ENCODE data around the gene DNM3.
A peak's percentile ranks its signal among the peaks of the same experiment; 100 is the strongest.

The DNM3 gene

DNA sequence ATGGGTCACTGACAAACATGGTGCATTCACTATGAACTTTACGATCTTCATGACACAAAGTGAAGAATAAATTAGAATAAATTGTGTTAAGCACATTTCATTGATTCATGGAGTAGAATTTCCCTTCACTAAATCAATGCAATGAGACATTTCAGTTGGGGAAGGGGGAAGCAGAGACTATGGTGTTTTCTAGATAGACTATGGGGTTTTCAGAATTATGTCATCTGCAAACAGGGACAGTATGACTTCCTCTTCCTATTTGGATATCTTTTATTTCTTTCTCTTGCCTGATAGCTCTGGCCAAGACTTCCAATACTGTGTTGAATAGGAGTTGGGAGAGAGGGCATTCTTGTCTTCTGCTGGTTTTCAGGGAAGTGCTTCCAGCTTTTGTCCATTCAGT lies 499.2 kb downstream of the DNM3 start:
- H3K27me3 ChIP-seq (replicated peaks; ENCODE audit: control insufficient read depth, insufficient read depth, low read length): no peaks in the 10 kb centered on the region
- no peak overlapping the region for H3K4me3 ChIP-seq (replicated peaks; ENCODE audit: low read depth, low read length)
- DNase-seq (ENCODE audit: extremely low read depth, insufficient read length): no peak
- TF ChIP-seq CTCF (IDR thresholded peaks at IDR 0.05; ENCODE audit: insufficient read depth, low read length, poor library complexity, severe bottlenecking): no peak
- H3K36me3 ChIP-seq (ENCODE audit: control insufficient read depth, insufficient read depth, low read length): no peaks in the 10 kb centered on the region

DNA sequence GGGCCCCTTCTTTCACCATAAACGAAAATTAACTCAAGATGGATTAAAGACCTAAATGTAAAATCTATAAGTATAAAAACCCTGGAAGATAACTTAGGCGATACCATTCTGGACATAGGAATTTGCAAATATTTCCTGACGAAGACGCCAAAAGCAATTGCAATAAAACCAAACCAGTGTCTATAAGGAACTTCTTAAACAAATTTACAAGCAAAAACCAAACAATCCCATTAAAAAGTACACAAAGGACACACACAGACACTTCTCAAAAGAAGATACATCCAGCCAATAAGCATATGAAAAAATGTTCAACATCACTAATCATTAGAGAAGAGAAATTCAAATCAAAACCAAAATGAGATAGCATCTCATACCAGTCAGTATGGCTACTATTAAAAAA lies 500.4 kb downstream of the DNM3 start:
- TF ChIP-seq CTCF (IDR thresholded peaks at IDR 0.05; ENCODE audit: insufficient read depth, low read length, poor library complexity, severe bottlenecking): no peak
- DNase-seq (ENCODE audit: extremely low read depth, insufficient read length): no peak
- no peaks in the 10 kb centered on the region for H3K36me3 ChIP-seq (ENCODE audit: control insufficient read depth, insufficient read depth, low read length)
- no peaks in the 10 kb centered on the region for H3K27me3 ChIP-seq (replicated peaks; ENCODE audit: control insufficient read depth, insufficient read depth, low read length)
- H3K4me3 ChIP-seq (replicated peaks; ENCODE audit: low read depth, low read length): no peak overlapping the region

GRCh38 chr1:172342584-172343239 lies 501.4 kb downstream of the DNM3 start:
- H3K27me3 ChIP-seq (replicated peaks; ENCODE audit: control insufficient read depth, insufficient read depth, low read length): no peaks in the 10 kb centered on the region
- H3K4me3 ChIP-seq (replicated peaks; ENCODE audit: low read depth, low read length): no peak overlapping the region
- H3K36me3 ChIP-seq (ENCODE audit: control insufficient read depth, insufficient read depth, low read length): no peaks in the 10 kb centered on the region
- peak; percentile 65 for DNase-seq (ENCODE audit: extremely low read depth, insufficient read length)
- no peak for TF ChIP-seq CTCF (IDR thresholded peaks at IDR 0.05; ENCODE audit: insufficient read depth, low read length, poor library complexity, severe bottlenecking)

- no peak for TF ChIP-seq CTCF (IDR thresholded peaks at IDR 0.05; ENCODE audit: insufficient read depth, low read length, poor library complexity, severe bottlenecking)
- no peak overlapping the region for H3K4me3 ChIP-seq (replicated peaks; ENCODE audit: low read depth, low read length)
- no peaks in the 10 kb centered on the region for H3K36me3 ChIP-seq (ENCODE audit: control insufficient read depth, insufficient read depth, low read length)
- DNase-seq (ENCODE audit: extremely low read depth, insufficient read length): peak; percentile 55
- no peaks in the 10 kb centered on the region for H3K27me3 ChIP-seq (replicated peaks; ENCODE audit: control insufficient read depth, insufficient read depth, low read length)
These were observed 502.2 kb downstream of the DNM3 start for GRCh38 chr1:172343240-172344160.

- no peak for TF ChIP-seq CTCF (IDR thresholded peaks at IDR 0.05; ENCODE audit: insufficient read depth, low read length, poor library complexity, severe bottlenecking)
- Histone ChIP-seq H3K4me3 (replicated peaks; ENCODE audit: low read depth, low read length) (no peak overlapping the region), H3K36me3 (ENCODE audit: control insufficient read depth, insufficient read depth, low read length) (no peaks in the 10 kb centered on the region), H3K27me3 (replicated peaks; ENCODE audit: control insufficient read depth, insufficient read depth, low read length) (no peaks in the 10 kb centered on the region)
- no peak for DNase-seq (ENCODE audit: extremely low read depth, insufficient read length)
These were observed 503.1 kb downstream of the DNM3 start for GRCh38 chr1:172344444-172344843.
